HepG2 (cell line): ENCODE measurements around the gene PLD1. TPM values are rescaled to one million over a fixed set of nuclear protein-coding genes. Genes with fewer than 3 reads are reported as not detected.
"Not testable (repeated sequence)": the region's sequence is repeated elsewhere in the genome, so short reads cannot be mapped to it uniquely, and the experiment has no call there.

Experiments
- ATAC-seq: fragments of 200-7000 bp; cut with Tn5 transposase; 3 replicates; pipeline ENCODE4 v1.9.1; 2020; ENCODE audit warnings: mild to moderate bottlenecking, moderate library complexity
- BruUV-seq: library from RNA; stranded (reverse); fragments of 400-500 nt; replicated peaks from 2 replicates; lab custom pipeline; 2021; lab: Mats Ljungman, UMichigan
- CTCF ChIA-PET: fragments of 300-600 bp; formaldehyde crosslinking; extraction: SDS; loops from one replicate; lab custom pipeline; 2021; ENCODE audit warnings: low total read pairs, inconsistent platforms, low intra/inter-chr PET ratio; lab: Yijun Ruan, JAX
- POLR2A ChIA-PET: fragments of 350-600 bp; sonication (Branson Sonifier 250); formaldehyde crosslinking; loops from one replicate; lab custom pipeline; 2020; ENCODE audit warnings: antibody characterized with exemption, inconsistent platforms; lab: Yijun Ruan, JAX
- DNase-seq: peaks from one replicate; pipeline ENCODE4 v3.0.0-alpha.2; 2015; ENCODE audit warnings: low spot score
- FAIRE-seq: peaks from 3 replicates; lab custom pipeline; 2011; peaks lifted over from hg19 to GRCh38; lab: Jason Lieb, UNC
- H2AFZ ChIP-seq: one replicate; pipeline ENCODE4 v1.6.1; 2011; ENCODE audit warnings: low read length, inconsistent platforms
- H3K27ac ChIP-seq: fragments of 300-600 bp; 3 replicates; pipeline ENCODE4 v1.8.0; 2011; ENCODE audit warnings: mixed run types, mild to moderate bottlenecking, mixed read lengths, low read length, inconsistent platforms; ENCODE audit not compliant: insufficient read depth; ENCODE audit errors: extremely low read length
- H3K27me3 ChIP-seq, 2 experiments: fragments of 200-600 bp in 1 of 2; 2 replicates in 1 of 2; 3 replicates in 1 of 2; pipeline versions ENCODE4 v1.6.0 to v1.8.0; 2011; ENCODE audit warnings: low read length in 2 of 2, mild to moderate bottlenecking in 2 of 2, moderate library complexity in 2 of 2, inconsistent platforms in 1 of 2; ENCODE audit not compliant: insufficient read depth in 2 of 2, control insufficient read depth in 1 of 2
- H3K36me3 ChIP-seq, 2 experiments: fragments of 200-600 bp in 1 of 2; replicated peaks in 1 of 2; 2 replicates in 1 of 2; 3 replicates in 1 of 2; pipeline versions ENCODE4 v1.5.1 to v1.8.0; 2011; ENCODE audit warnings: low read length in 2 of 2, inconsistent platforms in 1 of 2; ENCODE audit not compliant: insufficient read depth in 2 of 2, control insufficient read depth in 1 of 2
- H3K4me1 ChIP-seq: 2 replicates; pipeline ENCODE4 v1.5.1; 2012; ENCODE audit warnings: low read length, inconsistent platforms; ENCODE audit not compliant: insufficient read depth
- H3K4me2 ChIP-seq: 2 replicates; pipeline ENCODE4 v1.6.0; 2011; ENCODE audit warnings: low read depth, low read length, inconsistent platforms
- H3K4me3 ChIP-seq, 3 experiments: fragments of 200-600 bp in 1 of 3; sonication (generic), shearing (Covaris generic) in 1 of 3; replicated peaks in 1 of 3; 2 replicates each; pipeline ENCODE4 v1.5.1; 2011 to 2016; ENCODE audit warnings: low read length in 3 of 3, inconsistent platforms in 2 of 3, low read depth in 2 of 3, mild to moderate bottlenecking in 2 of 3, control low read depth in 1 of 3, mixed read lengths in 1 of 3; ENCODE audit not compliant: insufficient read depth in 1 of 3
- H3K79me2 ChIP-seq: one replicate; pipeline ENCODE4 v1.6.1; 2011; ENCODE audit warnings: low read length, inconsistent platforms; ENCODE audit not compliant: insufficient read depth
- H3K9ac ChIP-seq: 2 replicates; pipeline ENCODE4 v1.6.0; 2011; ENCODE audit warnings: mild to moderate bottlenecking, low read depth, low read length, inconsistent platforms; ENCODE audit not compliant: insufficient read depth
- H3K9me3 ChIP-seq: 2 replicates; pipeline ENCODE4 v1.5.1; 2012; ENCODE audit warnings: mild to moderate bottlenecking, low read length
- H4K20me1 ChIP-seq: 2 replicates; pipeline ENCODE4 v1.6.0; 2011; ENCODE audit warnings: inconsistent platforms, mild to moderate bottlenecking, low read length, moderate library complexity; ENCODE audit not compliant: insufficient read depth
- DNMT3B ChIP-seq: conservative IDR thresholded peaks from 2 replicates; pipeline ENCODE4 v1.6.1; 2016; ENCODE audit warnings: missing biosample characterization, control low read depth
- GLI4 ChIP-seq: sonication (generic); formaldehyde crosslinking; IDR thresholded peaks from 2 replicates; pipeline ENCODE4 v1.5.1; 2020; ENCODE audit warnings: missing genetic modification reagents, mild to moderate bottlenecking, moderate library complexity, borderline replicate concordance
- PLRG1 ChIP-seq: fragments of 450-650 bp; conservative IDR thresholded peaks from 2 replicates; pipeline ENCODE4 v1.6.1; 2016
- STAG1 ChIP-seq: sonication (generic); formaldehyde crosslinking; IDR thresholded peaks from 2 replicates; pipeline ENCODE4 v1.4.0; 2020; ENCODE audit warnings: missing genetic modification reagents
- ZBTB7B ChIP-seq: sonication (generic); formaldehyde crosslinking; IDR thresholded peaks from 2 replicates; pipeline ENCODE4 v1.4.0; 2020; ENCODE audit warnings: missing genetic modification reagents
- ZSCAN25 ChIP-seq: sonication (generic); formaldehyde crosslinking; IDR thresholded peaks from 2 replicates; pipeline ENCODE4 v1.8.0; 2022; ENCODE audit warnings: mild to moderate bottlenecking, missing genetic modification reagents
- WGBS: methylation state at CpG from one replicate; pipeline ENCODE4 v1.1.6; 2017; ENCODE audit warnings: low lambda C conversion rate; 5-methylcytosine and 5-hydroxymethylcytosine counted together
- in situ Hi-C: cut with HindIII; loops from 2 replicates; pipeline ENCODE4 v1.10.0; 2017; ENCODE audit warnings: low pct_unique_long_range_greater_than_20kb; ENCODE audit not compliant: extremely low pct_ligation_motif_present
- intact Hi-C: fragments of 100-400 bp; cut with micrococcal nuclease; formaldehyde crosslinking; loops from one replicate; pipeline ENCODE4 v1.10.0; 2022; ENCODE audit not compliant: unreplicated experiment
- polyA plus RNA-seq, 8 experiments: library from polyadenylated mRNA; depleted of rRNA in 3 of 8; stranded (reverse) in 7 of 8; unstranded in 1 of 8; fragments of >200 nt; fragmentation: Illumina TruSeq in 4 of 8; extraction: Trizol in 4 of 8; gene quantifications; 2 replicates each; pipeline versions ENCODE4 v1.2.1 to v1.2.3, GENCODE V29; 2011 to 2016; ENCODE audit warnings: low read depth in 4 of 8, missing spikeins in 1 of 8, mixed read lengths in 1 of 8; ENCODE audit not compliant: insufficient read depth in 1 of 8
- total RNA-seq, 5 experiments: library from RNA; depleted of rRNA; stranded (reverse); fragments of >200 nt; fragmentation: Illumina TruSeq; extraction: Trizol; gene quantifications; 2 replicates each; pipeline ENCODE4 v1.2.3, GENCODE V29; 2016; ENCODE audit warnings: low read depth in 1 of 5
- TF ChIP-seq, protein P1 (sequence below): sonication (generic); formaldehyde crosslinking; IDR thresholded peaks from 2 replicates; pipeline ENCODE4 v1.4.0; 2020; ENCODE audit warnings: missing genetic modification reagents
- TF ChIP-seq, protein P2 (sequence below): sonication (generic); formaldehyde crosslinking; IDR thresholded peaks from 2 replicates; pipeline ENCODE4 v1.5.0; 2020; ENCODE audit warnings: mild to moderate bottlenecking, missing genetic modification reagents, moderate library complexity

PLD1 gene
- total and polyA plus RNA-seq, 2 of the 13 experiments (the other 11 are each of a cell fraction or from before 2014, with no cell fraction given): 27.1 to 59.4 TPM

DNA sequence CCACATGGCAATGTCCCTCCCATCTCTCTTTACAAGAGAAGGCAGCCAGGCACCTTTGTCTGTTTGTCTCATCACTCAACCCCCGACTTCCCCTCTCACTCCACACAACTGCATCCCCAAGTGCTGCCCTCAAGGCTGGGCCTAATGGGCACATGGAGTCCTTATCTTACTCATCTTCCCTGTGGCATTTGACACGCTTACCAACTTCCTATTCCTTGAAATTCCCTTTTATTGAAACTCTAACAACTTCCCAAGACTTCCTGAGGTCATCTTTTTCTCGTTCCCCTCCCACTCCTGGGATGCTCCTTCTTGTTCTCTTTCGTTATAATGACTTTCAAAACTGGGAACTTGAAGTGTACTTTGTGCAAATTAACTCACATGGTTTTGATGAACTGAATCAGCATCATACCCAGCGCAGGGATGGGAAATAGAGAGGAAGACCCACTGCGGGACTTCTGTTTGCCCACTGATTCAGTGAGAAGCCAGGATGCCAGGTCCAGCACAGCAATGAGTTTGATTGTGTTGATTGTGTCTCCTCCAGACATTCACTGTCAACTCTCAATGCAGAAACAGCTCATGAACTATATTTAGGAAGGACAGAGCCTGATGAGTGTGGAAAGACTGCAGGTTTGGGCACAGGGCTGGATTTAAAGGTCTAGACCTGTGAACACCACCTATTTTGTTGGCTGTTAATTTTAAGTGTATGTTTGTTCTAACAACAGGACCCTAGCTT is 245.4 kb downstream of the PLD1 start:
- POLR2A ChIA-PET: no interaction called here

DNA sequence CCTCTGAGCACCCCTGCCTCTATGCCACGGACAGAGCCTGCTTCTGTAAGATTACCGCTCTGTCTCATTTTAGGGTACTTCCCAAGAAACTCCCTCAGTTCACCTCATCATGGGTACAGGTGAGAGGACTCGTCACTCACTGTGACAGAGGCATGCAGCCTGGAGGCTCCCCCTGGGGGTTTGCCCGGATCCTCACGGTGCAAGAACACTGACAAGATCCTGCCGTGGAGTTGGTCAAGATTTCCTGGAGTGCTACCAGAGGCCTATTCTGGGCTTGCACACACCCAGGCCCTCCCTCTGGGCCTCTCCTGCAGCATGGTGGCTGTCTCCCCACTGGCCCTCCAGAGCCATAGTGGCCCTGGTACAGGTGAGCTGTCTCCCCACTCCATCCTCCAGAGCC is 247.0 kb downstream of the PLD1 start:
- H3K4me2 ChIP-seq: no peak overlapping the region
- in situ Hi-C loops: no loop called here
- FAIRE-seq: no peak
- no peaks in the 10 kb centered on the region for H3K9me3 ChIP-seq
- ChIA-PET CTCF (no interaction called here), POLR2A (no interaction called here)
- no TSS peak for BruUV-seq
- H3K4me3 ChIP-seq: no peak overlapping the region
- no peaks in the 10 kb centered on the region for H3K79me2 ChIP-seq
- intact Hi-C loops: no loop called here
- DNase-seq: no peak
- H3K36me3 ChIP-seq: no peaks in the 10 kb centered on the region
- ATAC-seq: peak; percentile 52
- WGBS: 57% methylated on average over 5 of the region's 6 CpGs
- peaks cover 15% of the 10 kb centered on the region for H3K4me1 ChIP-seq
- no peak overlapping the region for H2AFZ ChIP-seq
- no peaks in the 10 kb centered on the region for H4K20me1 ChIP-seq
- H3K27ac ChIP-seq: no peak overlapping the region
- no peaks in the 10 kb centered on the region for H3K27me3 ChIP-seq
- no peak overlapping the region for H3K9ac ChIP-seq
- TF ChIP-seq DNMT3B (CRISPR knock-in tag) (no peak), PLRG1 (no peak), ZBTB7B (no peak), GLI4 (CRISPR knock-in tag) (no peak), STAG1 (CRISPR knock-in tag) (0 out of 2 replicates have a peak, but pooled peaks have one; percentile 15)
- TF ChIP-seq, protein P1, sequence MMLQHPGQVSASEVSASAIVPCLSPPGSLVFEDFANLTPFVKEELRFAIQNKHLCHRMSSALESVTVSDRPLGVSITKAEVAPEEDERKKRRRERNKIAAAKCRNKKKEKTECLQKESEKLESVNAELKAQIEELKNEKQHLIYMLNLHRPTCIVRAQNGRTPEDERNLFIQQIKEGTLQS (CRISPR knock-in tag): no peak
- TF ChIP-seq, protein P2, sequence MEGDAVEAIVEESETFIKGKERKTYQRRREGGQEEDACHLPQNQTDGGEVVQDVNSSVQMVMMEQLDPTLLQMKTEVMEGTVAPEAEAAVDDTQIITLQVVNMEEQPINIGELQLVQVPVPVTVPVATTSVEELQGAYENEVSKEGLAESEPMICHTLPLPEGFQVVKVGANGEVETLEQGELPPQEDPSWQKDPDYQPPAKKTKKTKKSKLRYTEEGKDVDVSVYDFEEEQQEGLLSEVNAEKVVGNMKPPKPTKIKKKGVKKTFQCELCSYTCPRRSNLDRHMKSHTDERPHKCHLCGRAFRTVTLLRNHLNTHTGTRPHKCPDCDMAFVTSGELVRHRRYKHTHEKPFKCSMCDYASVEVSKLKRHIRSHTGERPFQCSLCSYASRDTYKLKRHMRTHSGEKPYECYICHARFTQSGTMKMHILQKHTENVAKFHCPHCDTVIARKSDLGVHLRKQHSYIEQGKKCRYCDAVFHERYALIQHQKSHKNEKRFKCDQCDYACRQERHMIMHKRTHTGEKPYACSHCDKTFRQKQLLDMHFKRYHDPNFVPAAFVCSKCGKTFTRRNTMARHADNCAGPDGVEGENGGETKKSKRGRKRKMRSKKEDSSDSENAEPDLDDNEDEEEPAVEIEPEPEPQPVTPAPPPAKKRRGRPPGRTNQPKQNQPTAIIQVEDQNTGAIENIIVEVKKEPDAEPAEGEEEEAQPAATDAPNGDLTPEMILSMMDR (CRISPR knock-in tag): peak; percentile 31

More for the DNA sequence above, 245.4 kb downstream of the PLD1 start:
- DNase-seq (no peak), FAIRE-seq (no peak), ATAC-seq (no peak)
- Histone ChIP-seq H3K4me1 (peaks cover 15% of the 10 kb centered on the region), H3K9me3 (no peaks in the 10 kb centered on the region), H3K36me3 (no peaks in the 10 kb centered on the region), H3K4me2 (no peak overlapping the region), H3K4me3 (no peak overlapping the region), H2AFZ (no peak overlapping the region), H3K9ac (no peak overlapping the region), H4K20me1 (no peaks in the 10 kb centered on the region), H3K79me2 (no peaks in the 10 kb centered on the region), H3K27me3 (no peaks in the 10 kb centered on the region), H3K27ac (no peak overlapping the region)
- TF ChIP-seq ZSCAN25 (CRISPR knock-in tag): no peak
- intact Hi-C loops (no loop called here), in situ Hi-C loops (loop anchor here (5.0 kb wide), 2 partner anchors 378 to 603 kb away; no protein-coding TSS in a partner anchor)
- CTCF ChIA-PET: interaction anchor here (2.8 to 2.9 kb wide), 2 partner anchors 377 to 603 kb away, joined by 19 to 33 read pairs; no protein-coding TSS in a partner anchor
- no TSS peak for BruUV-seq
- WGBS: 73% methylated on average over 6 of the region's 6 CpGs

DNA sequence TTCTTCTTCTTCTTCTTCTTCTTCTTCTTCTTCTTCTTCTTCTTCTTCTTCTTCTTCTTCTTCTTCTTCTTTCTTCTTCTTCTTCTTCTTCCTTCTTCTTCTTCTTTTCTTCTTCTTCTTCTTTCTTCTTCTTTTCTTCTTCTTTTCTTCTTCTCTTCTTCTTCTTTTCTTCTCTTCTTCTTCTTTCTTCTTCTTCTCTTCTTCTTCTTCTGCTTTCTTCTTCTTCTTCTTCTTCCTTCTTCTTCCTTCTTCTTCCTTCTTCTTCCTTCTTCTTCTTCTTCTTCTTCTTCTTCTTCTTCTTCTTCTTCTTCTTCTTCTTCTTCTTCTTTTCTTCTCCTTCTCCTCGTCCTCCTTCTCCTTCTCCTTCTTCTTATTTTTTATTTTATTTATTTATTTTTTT is 247.8 kb downstream of the PLD1 start:
- peaks cover 15% of the 10 kb centered on the region for H3K4me1 ChIP-seq
- H3K27ac ChIP-seq, H3K4me3 ChIP-seq, CTCF ChIA-PET, H3K9ac ChIP-seq, H3K27me3 ChIP-seq, POLR2A ChIA-PET, FAIRE-seq, DNase-seq, H3K4me2 ChIP-seq, ATAC-seq, intact Hi-C loops, H2AFZ ChIP-seq, in situ Hi-C loops, H3K79me2 ChIP-seq, H3K36me3 ChIP-seq, BruUV-seq, H4K20me1 ChIP-seq, H3K9me3 ChIP-seq: not testable (repeated sequence)
- 5% methylated on average over 1 of the region's 1 CpG for WGBS
